ENCODE results near the gene PCSK7.

- TF ChIP-seq, protein P1, sequence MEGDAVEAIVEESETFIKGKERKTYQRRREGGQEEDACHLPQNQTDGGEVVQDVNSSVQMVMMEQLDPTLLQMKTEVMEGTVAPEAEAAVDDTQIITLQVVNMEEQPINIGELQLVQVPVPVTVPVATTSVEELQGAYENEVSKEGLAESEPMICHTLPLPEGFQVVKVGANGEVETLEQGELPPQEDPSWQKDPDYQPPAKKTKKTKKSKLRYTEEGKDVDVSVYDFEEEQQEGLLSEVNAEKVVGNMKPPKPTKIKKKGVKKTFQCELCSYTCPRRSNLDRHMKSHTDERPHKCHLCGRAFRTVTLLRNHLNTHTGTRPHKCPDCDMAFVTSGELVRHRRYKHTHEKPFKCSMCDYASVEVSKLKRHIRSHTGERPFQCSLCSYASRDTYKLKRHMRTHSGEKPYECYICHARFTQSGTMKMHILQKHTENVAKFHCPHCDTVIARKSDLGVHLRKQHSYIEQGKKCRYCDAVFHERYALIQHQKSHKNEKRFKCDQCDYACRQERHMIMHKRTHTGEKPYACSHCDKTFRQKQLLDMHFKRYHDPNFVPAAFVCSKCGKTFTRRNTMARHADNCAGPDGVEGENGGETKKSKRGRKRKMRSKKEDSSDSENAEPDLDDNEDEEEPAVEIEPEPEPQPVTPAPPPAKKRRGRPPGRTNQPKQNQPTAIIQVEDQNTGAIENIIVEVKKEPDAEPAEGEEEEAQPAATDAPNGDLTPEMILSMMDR (IDR thresholded peaks at IDR 0.05 in 2 of 3, conservative IDR thresholded peaks at IDR 0.05 in 1 of 3; ENCODE audit: borderline replicate concordance in 1 of 3, insufficient read depth in 1 of 3, low read depth in 2 of 3, low read length in 2 of 3): no peak
- TF ChIP-seq POLR2A (IDR thresholded peaks at IDR 0.05; ENCODE audit: borderline replicate concordance, extremely low read depth, insufficient read depth, insufficient read length): no peak
- TF ChIP-seq EZH2 (IDR thresholded peaks at IDR 0.05): no peak
- TF ChIP-seq EZH2phosphoT487 (IDR thresholded peaks at IDR 0.05; ENCODE audit: borderline replicate concordance): no peak
These were observed 24.7 kb upstream of the PCSK7 start for GRCh38 chr11:117256573-117256972.
